Activated naive CD8-positive, alpha-beta T cell treated with anti-CD3 and anti-CD28 coated beads, Interleukin-2, amount 10 ng/mL, durations not matched to agents 7 days and 5 days (primary cell): ENCODE results near the gene FOXJ3. TPM values are rescaled to one million over a fixed set of nuclear protein-coding genes. Genes with fewer than 3 reads are reported as not detected.
A peak's percentile ranks its signal among the peaks of the same experiment; 100 is the strongest.

Experiments used
- ATAC-seq: fragments of 150-1000 bp; cut with Tn5 transposase; one replicate; pipeline ENCODE4 v1.10.0; 2021; ENCODE audit warnings: low read depth, moderate library complexity
- POLR2A ChIA-PET: fragments of 350-600 bp; sonication (Branson Sonifier 250); formaldehyde crosslinking; loops from one replicate; lab custom pipeline; 2021; ENCODE audit warnings: antibody characterized with exemption; lab: Charles Lee
- DNase-seq: peaks from one replicate; pipeline ENCODE4 v3.0.0; 2021
- H3K27ac Mint-ChIP-seq: one replicate; pipeline ENCODE4 v1.8.0; 2022; ENCODE audit warnings: mild to moderate bottlenecking, mixed read lengths
- H3K27me3 Mint-ChIP-seq: one replicate; pipeline ENCODE4 v1.8.0; 2022; ENCODE audit warnings: mild to moderate bottlenecking, moderate library complexity, mixed read lengths
- H3K36me3 Mint-ChIP-seq: one replicate; pipeline ENCODE4 v1.8.0; 2021; ENCODE audit warnings: mild to moderate bottlenecking, mixed read lengths
- H3K4me1 Mint-ChIP-seq: one replicate; pipeline ENCODE4 v1.8.0; 2021; ENCODE audit warnings: mixed read lengths
- H3K4me3 Mint-ChIP-seq: one replicate; pipeline ENCODE4 v1.8.0; 2022; ENCODE audit warnings: mild to moderate bottlenecking, moderate library complexity, mixed read lengths
- H3K9me3 Mint-ChIP-seq: one replicate; pipeline ENCODE4 v1.8.0; 2021; ENCODE audit warnings: mixed read lengths
- total RNA-seq, 2 experiments: library from RNA; stranded (reverse); gene quantifications; one replicate each; pipeline ENCODE4 v1.2.3, GENCODE V29; 2021

FOXJ3 gene
- total RNA-seq, 2 experiments from 2014 or later: 59.1 to 61.1 TPM

- peaks cover 16% of the 10 kb centered on the region for H3K36me3 Mint-ChIP-seq
- ATAC-seq (no peak), DNase-seq (no peak)
- H3K4me3 Mint-ChIP-seq: no peak overlapping the region
- no peaks in the 10 kb centered on the region for H3K27me3 Mint-ChIP-seq
- no peak overlapping the region for H3K27ac Mint-ChIP-seq
- H3K9me3 Mint-ChIP-seq: no peaks in the 10 kb centered on the region
- POLR2A ChIA-PET: no interaction called here
- H3K4me1 Mint-ChIP-seq: peaks cover 34% of the 10 kb centered on the region
These were observed 21.1 kb downstream of the FOXJ3 start for GRCh38 chr1:42313970-42314369.

- Mint-ChIP-seq H3K27ac (no peak overlapping the region), H3K4me3 (no peak overlapping the region), H3K4me1 (peaks cover 37% of the 10 kb centered on the region), H3K27me3 (no peaks in the 10 kb centered on the region), H3K9me3 (no peaks in the 10 kb centered on the region), H3K36me3 (peaks cover 21% of the 10 kb centered on the region)
- POLR2A ChIA-PET: no interaction called here
- DNase-seq (no peak), ATAC-seq (no peak)
These were observed 22.3 kb downstream of the FOXJ3 start for GRCh38 chr1:42312576-42313212.

- Mint-ChIP-seq H3K9me3 (no peaks in the 10 kb centered on the region), H3K4me1 (peaks cover 32% of the 10 kb centered on the region), H3K27me3 (no peaks in the 10 kb centered on the region), H3K36me3 (peaks cover 23% of the 10 kb centered on the region), H3K27ac (no peak overlapping the region), H3K4me3 (no peak overlapping the region)
- no peak for DNase-seq
- POLR2A ChIA-PET: interaction anchor here (0.6 kb wide), 1 partner anchor 560 kb away, joined by 3 read pairs; no protein-coding TSS in a partner anchor
- ATAC-seq: no peak
These were observed 23.1 kb downstream of the FOXJ3 start for GRCh38 chr1:42311897-42312296.

- DNase-seq (no peak), ATAC-seq (no peak)
- no peaks in the 10 kb centered on the region for H3K27me3 Mint-ChIP-seq
- no peaks in the 10 kb centered on the region for H3K9me3 Mint-ChIP-seq
- no peak overlapping the region for H3K27ac Mint-ChIP-seq
- peaks cover 22% of the 10 kb centered on the region for H3K36me3 Mint-ChIP-seq
- peaks cover 32% of the 10 kb centered on the region for H3K4me1 Mint-ChIP-seq
- no peak overlapping the region for H3K4me3 Mint-ChIP-seq
- POLR2A ChIA-PET: interaction anchor here (0.6 kb wide), 1 partner anchor 560 kb away, joined by 3 read pairs; no protein-coding TSS in a partner anchor
These were observed 23.9 kb downstream of the FOXJ3 start for GRCh38 chr1:42311138-42311537.

GRCh38 chr1:42306977-42307376 lies 28.1 kb downstream of the FOXJ3 start:
- Mint-ChIP-seq H3K4me1 (peaks cover 16% of the 10 kb centered on the region), H3K4me3 (no peak overlapping the region), H3K27ac (no peak overlapping the region), H3K36me3 (peaks cover 52% of the 10 kb centered on the region), H3K9me3 (peaks cover 11% of the 10 kb centered on the region), H3K27me3 (no peaks in the 10 kb centered on the region)
- POLR2A ChIA-PET: no interaction called here
- DNase-seq (no peak), ATAC-seq (no peak)

GRCh38 chr1:42305639-42306038 lies 29.4 kb downstream of the FOXJ3 start:
- Mint-ChIP-seq H3K36me3 (peaks cover 56% of the 10 kb centered on the region), H3K27ac (no peak overlapping the region), H3K4me1 (peaks cover 11% of the 10 kb centered on the region), H3K27me3 (no peaks in the 10 kb centered on the region), H3K9me3 (peaks cover 14% of the 10 kb centered on the region), H3K4me3 (no peak overlapping the region)
- no peak for ATAC-seq
- POLR2A ChIA-PET: no interaction called here
- DNase-seq: no peak

- H3K4me3 Mint-ChIP-seq: no peak overlapping the region
- H3K27ac Mint-ChIP-seq: no peak overlapping the region
- H3K4me1 Mint-ChIP-seq: peaks cover 8% of the 10 kb centered on the region
- no peaks in the 10 kb centered on the region for H3K27me3 Mint-ChIP-seq
- H3K9me3 Mint-ChIP-seq: peaks cover 28% of the 10 kb centered on the region
- no peak for DNase-seq
- no peak for ATAC-seq
- POLR2A ChIA-PET: no interaction called here
- peaks cover 60% of the 10 kb centered on the region for H3K36me3 Mint-ChIP-seq
These were observed 33.0 kb downstream of the FOXJ3 start for GRCh38 chr1:42302034-42302433.

GRCh38 chr1:42298520-42298919 lies 36.5 kb downstream of the FOXJ3 start:
- peaks cover 52% of the 10 kb centered on the region for H3K36me3 Mint-ChIP-seq
- no peak for DNase-seq
- peaks cover 6% of the 10 kb centered on the region for H3K4me1 Mint-ChIP-seq
- no peak for ATAC-seq
- peaks cover 28% of the 10 kb centered on the region for H3K9me3 Mint-ChIP-seq
- no peaks in the 10 kb centered on the region for H3K27me3 Mint-ChIP-seq
- H3K27ac Mint-ChIP-seq: no peak overlapping the region
- POLR2A ChIA-PET: no interaction called here
- H3K4me3 Mint-ChIP-seq: peak overlapping the region; percentile 35

GRCh38 chr1:42295816-42296215 lies 39.2 kb downstream of the FOXJ3 start:
- no peaks in the 10 kb centered on the region for H3K27me3 Mint-ChIP-seq
- POLR2A ChIA-PET: no interaction called here
- H3K4me3 Mint-ChIP-seq: no peak overlapping the region
- no peak overlapping the region for H3K27ac Mint-ChIP-seq
- peaks cover 50% of the 10 kb centered on the region for H3K36me3 Mint-ChIP-seq
- no peak for ATAC-seq
- peaks cover 22% of the 10 kb centered on the region for H3K9me3 Mint-ChIP-seq
- peaks cover 6% of the 10 kb centered on the region for H3K4me1 Mint-ChIP-seq
- no peak for DNase-seq

- H3K27ac Mint-ChIP-seq: no peak overlapping the region
- no peaks in the 10 kb centered on the region for H3K27me3 Mint-ChIP-seq
- DNase-seq (no peak), ATAC-seq (no peak)
- H3K4me3 Mint-ChIP-seq: no peak overlapping the region
- peaks cover 31% of the 10 kb centered on the region for H3K36me3 Mint-ChIP-seq
- no peaks in the 10 kb centered on the region for H3K4me1 Mint-ChIP-seq
- POLR2A ChIA-PET: no interaction called here
- H3K9me3 Mint-ChIP-seq: peaks cover 1% of the 10 kb centered on the region
These were observed 44.9 kb downstream of the FOXJ3 start for GRCh38 chr1:42290130-42290529.

GRCh38 chr1:42288311-42288985 lies 46.6 kb downstream of the FOXJ3 start:
- no peak overlapping the region for H3K4me3 Mint-ChIP-seq
- DNase-seq (no peak), ATAC-seq (no peak)
- H3K36me3 Mint-ChIP-seq: peaks cover 25% of the 10 kb centered on the region
- peaks cover 8% of the 10 kb centered on the region for H3K4me1 Mint-ChIP-seq
- no peaks in the 10 kb centered on the region for H3K27me3 Mint-ChIP-seq
- H3K27ac Mint-ChIP-seq: no peak overlapping the region
- H3K9me3 Mint-ChIP-seq: peaks cover 1% of the 10 kb centered on the region
- POLR2A ChIA-PET: no interaction called here

GRCh38 chr1:42282867-42283583 lies 52.0 kb downstream of the FOXJ3 start:
- Mint-ChIP-seq H3K36me3 (peaks cover 12% of the 10 kb centered on the region), H3K9me3 (no peaks in the 10 kb centered on the region), H3K27me3 (no peaks in the 10 kb centered on the region), H3K4me1 (peaks cover 25% of the 10 kb centered on the region), H3K27ac (no peak overlapping the region), H3K4me3 (no peak overlapping the region)
- no peak for DNase-seq
- ATAC-seq: peak; percentile 36
- POLR2A ChIA-PET: no interaction called here

- Mint-ChIP-seq H3K36me3 (peaks cover 10% of the 10 kb centered on the region), H3K27ac (no peak overlapping the region), H3K4me3 (no peak overlapping the region), H3K4me1 (peaks cover 25% of the 10 kb centered on the region), H3K9me3 (no peaks in the 10 kb centered on the region), H3K27me3 (no peaks in the 10 kb centered on the region)
- POLR2A ChIA-PET: no interaction called here
- DNase-seq: no peak
- no peak for ATAC-seq
These were observed 52.9 kb downstream of the FOXJ3 start for GRCh38 chr1:42282024-42282579.
